Tibial nerve (tissue), 4 donors: ENCODE data around the gene NHSL1.

Experiments used
- EP300 ChIP-seq, 2 donors: sonication (generic); formaldehyde crosslinking; IDR thresholded peaks; one replicate each; pipeline ENCODE4 v1.6.1; 2017; ENCODE audit warnings: antibody characterized with exemption in 2 of 2, mild to moderate bottlenecking in 1 of 2
- TF ChIP-seq, protein P1 (sequence below), 5 experiments: fragments of 200-600 bp in 3 of 5; fragments of 450-650 bp in 2 of 5; sonication (generic) in 3 of 5; IDR thresholded peaks; one replicate each; pipeline ENCODE4 v1.5.1; 2016 to 2019; ENCODE audit warnings: antibody characterized with exemption in 5 of 5, mild to moderate bottlenecking in 3 of 5, moderate library complexity in 2 of 5

DNA sequence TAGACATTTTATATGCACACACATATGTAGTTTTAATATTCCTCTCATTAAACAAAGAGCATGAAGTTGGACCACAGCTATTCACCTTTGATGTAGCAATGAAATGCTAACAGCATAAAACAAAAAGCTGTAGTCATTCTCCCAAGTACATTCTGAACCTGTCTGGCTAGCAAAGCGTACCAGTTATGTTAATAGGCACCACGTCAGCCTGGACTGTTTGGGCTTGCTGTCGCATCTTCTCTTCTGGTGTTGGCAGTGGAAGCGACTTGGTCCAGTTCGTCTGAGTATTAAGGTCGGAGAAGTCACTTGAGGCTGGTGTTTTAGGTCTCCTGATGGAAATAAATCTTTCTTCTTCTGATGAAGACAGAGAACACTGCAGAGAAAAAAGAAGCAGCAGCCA, 52.5 kb downstream of the NHSL1 start:
- TF ChIP-seq, protein P1, sequence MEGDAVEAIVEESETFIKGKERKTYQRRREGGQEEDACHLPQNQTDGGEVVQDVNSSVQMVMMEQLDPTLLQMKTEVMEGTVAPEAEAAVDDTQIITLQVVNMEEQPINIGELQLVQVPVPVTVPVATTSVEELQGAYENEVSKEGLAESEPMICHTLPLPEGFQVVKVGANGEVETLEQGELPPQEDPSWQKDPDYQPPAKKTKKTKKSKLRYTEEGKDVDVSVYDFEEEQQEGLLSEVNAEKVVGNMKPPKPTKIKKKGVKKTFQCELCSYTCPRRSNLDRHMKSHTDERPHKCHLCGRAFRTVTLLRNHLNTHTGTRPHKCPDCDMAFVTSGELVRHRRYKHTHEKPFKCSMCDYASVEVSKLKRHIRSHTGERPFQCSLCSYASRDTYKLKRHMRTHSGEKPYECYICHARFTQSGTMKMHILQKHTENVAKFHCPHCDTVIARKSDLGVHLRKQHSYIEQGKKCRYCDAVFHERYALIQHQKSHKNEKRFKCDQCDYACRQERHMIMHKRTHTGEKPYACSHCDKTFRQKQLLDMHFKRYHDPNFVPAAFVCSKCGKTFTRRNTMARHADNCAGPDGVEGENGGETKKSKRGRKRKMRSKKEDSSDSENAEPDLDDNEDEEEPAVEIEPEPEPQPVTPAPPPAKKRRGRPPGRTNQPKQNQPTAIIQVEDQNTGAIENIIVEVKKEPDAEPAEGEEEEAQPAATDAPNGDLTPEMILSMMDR (IDR thresholded peaks at IDR 0.05), result no peak
- TF ChIP-seq EP300 (IDR thresholded peaks at IDR 0.05), result no peak
